SK-N-MC (cell line): ENCODE results near the gene CDH12.

Experiments used
- EZH2 ChIP-seq: fragments of 200-600 bp; sonication (generic); IDR thresholded peaks from one replicate; pipeline ENCODE4 v1.6.1; 2017; ENCODE audit warnings: antibody characterized with exemption
- FOXP2 ChIP-seq: optimal IDR thresholded peaks from 2 replicates; pipeline ENCODE3; 2011; ENCODE audit warnings: mild to moderate bottlenecking, moderate library complexity; ENCODE audit not compliant: insufficient read depth; ENCODE audit errors: extremely low read length, control extremely low read depth
- POLR2AphosphoS5 ChIP-seq: IDR thresholded peaks from 2 replicates; pipeline ENCODE4 v1.6.1; 2012; ENCODE audit warnings: mild to moderate bottlenecking, low read depth, low read length, borderline replicate concordance

GRCh38 chr5:22242532-22242931, 610.6 kb downstream of the CDH12 start:
- TF ChIP-seq POLR2AphosphoS5 (no peak), EZH2 (no peak), FOXP2 (no peak)
